Measurements from ENCODE around the gene EIF5A.

EIF5A gene

GRCh38 chr17:7326186-7326585 is 18.8 kb downstream of the EIF5A start:
- Histone ChIP-seq H3K9ac (ENCODE audit: low read length) (no peak overlapping the region), H3K9me3 (replicated peaks; ENCODE audit: insufficient read depth, low read length) (no peaks in the 10 kb centered on the region), H3K4me1 (ENCODE audit: low read length) (peaks cover 11% of the 10 kb centered on the region), H3K4me3 (ENCODE audit: low read length) (no peak overlapping the region), H2AFZ (ENCODE audit: low read length) (no peak overlapping the region), H3K27me3 (replicated peaks; ENCODE audit: insufficient read depth, low read length) (no peaks in the 10 kb centered on the region), H4K20me1 (ENCODE audit: insufficient read depth, low read length) (no peaks in the 10 kb centered on the region), H3K9me2 (replicated peaks; ENCODE audit: insufficient read depth, low read length) (no peaks in the 10 kb centered on the region), H3K36me3 (replicated peaks; ENCODE audit: insufficient read depth, low read length) (no peaks in the 10 kb centered on the region), H3K4me2 (ENCODE audit: low read depth, low read length) (no peak overlapping the region), H3K79me2 (ENCODE audit: low read length) (peaks cover 18% of the 10 kb centered on the region), H3K27ac (ENCODE audit: low read length) (no peak overlapping the region), H3F3A (ENCODE audit: insufficient read depth, low read length) (no peaks in the 10 kb centered on the region; the same call in 1 of the 2 replicates)
- no peak for DNase-seq
- TF ChIP-seq EZH2phosphoT487 (IDR thresholded peaks at IDR 0.05; ENCODE audit: low read length) = no peak
- TF ChIP-seq CTCF (IDR thresholded peaks at IDR 0.05; ENCODE audit: low read length) = no peak
- no peak for TF ChIP-seq EZH2 (optimal IDR thresholded peaks at IDR 0.05; ENCODE audit: low read depth, low read length)

GRCh38 chr17:7327056-7327455 is 19.6 kb downstream of the EIF5A start:
- Histone ChIP-seq H4K20me1 (ENCODE audit: insufficient read depth, low read length) (no peaks in the 10 kb centered on the region), H3K4me3 (ENCODE audit: low read length) (no peak overlapping the region), H3K36me3 (replicated peaks; ENCODE audit: insufficient read depth, low read length) (no peaks in the 10 kb centered on the region), H3K27ac (ENCODE audit: low read length) (no peak overlapping the region), H3K4me1 (ENCODE audit: low read length) (peaks cover 15% of the 10 kb centered on the region), H3K9me3 (replicated peaks; ENCODE audit: insufficient read depth, low read length) (no peaks in the 10 kb centered on the region), H2AFZ (ENCODE audit: low read length) (no peak overlapping the region), H3K4me2 (ENCODE audit: low read depth, low read length) (no peak overlapping the region), H3K9me2 (replicated peaks; ENCODE audit: insufficient read depth, low read length) (no peaks in the 10 kb centered on the region), H3K27me3 (replicated peaks; ENCODE audit: insufficient read depth, low read length) (no peaks in the 10 kb centered on the region), H3K79me2 (ENCODE audit: low read length) (peaks cover 18% of the 10 kb centered on the region), H3F3A (ENCODE audit: insufficient read depth, low read length) (peaks cover 5% of the 10 kb centered on the region), H3K9ac (ENCODE audit: low read length) (no peak overlapping the region)
- DNase-seq = no peak
- no peak for TF ChIP-seq CTCF (IDR thresholded peaks at IDR 0.05; ENCODE audit: low read length)
- no peak for TF ChIP-seq EZH2phosphoT487 (IDR thresholded peaks at IDR 0.05; ENCODE audit: low read length)
- TF ChIP-seq EZH2 (optimal IDR thresholded peaks at IDR 0.05; ENCODE audit: low read depth, low read length) = no peak

GRCh38 chr17:7327501-7327900 is 20.1 kb downstream of the EIF5A start:
- Histone ChIP-seq H3K9me2 (replicated peaks; ENCODE audit: insufficient read depth, low read length) (no peaks in the 10 kb centered on the region), H3K27me3 (replicated peaks; ENCODE audit: insufficient read depth, low read length) (no peaks in the 10 kb centered on the region), H3K27ac (ENCODE audit: low read length) (no peak overlapping the region), H3F3A (ENCODE audit: insufficient read depth, low read length) (peaks cover 9% of the 10 kb centered on the region), H3K9ac (ENCODE audit: low read length) (no peak overlapping the region), H3K79me2 (ENCODE audit: low read length) (peaks cover 18% of the 10 kb centered on the region), H3K9me3 (replicated peaks; ENCODE audit: insufficient read depth, low read length) (no peaks in the 10 kb centered on the region), H2AFZ (ENCODE audit: low read length) (no peak overlapping the region), H3K4me1 (ENCODE audit: low read length) (peaks cover 19% of the 10 kb centered on the region), H3K4me3 (ENCODE audit: low read length) (no peak overlapping the region), H4K20me1 (ENCODE audit: insufficient read depth, low read length) (no peaks in the 10 kb centered on the region), H3K4me2 (ENCODE audit: low read depth, low read length) (no peak overlapping the region), H3K36me3 (replicated peaks; ENCODE audit: insufficient read depth, low read length) (no peaks in the 10 kb centered on the region)
- no peak for DNase-seq
- TF ChIP-seq EZH2phosphoT487 (IDR thresholded peaks at IDR 0.05; ENCODE audit: low read length) (no peak), EZH2 (optimal IDR thresholded peaks at IDR 0.05; ENCODE audit: low read depth, low read length) (no peak), CTCF (IDR thresholded peaks at IDR 0.05; ENCODE audit: low read length) (no peak)
